ENCODE measurements around the gene TUT1. TPM values are rescaled to one million over a fixed set of nuclear protein-coding genes. Genes with fewer than 3 reads are reported as not detected.

Gene TUT1
- total RNA-seq, 1 donor from 2014 or later = 9.5 TPM

GRCh38 chr11:62538470-62539237 is 52.7 kb downstream of the TUT1 start:
- no peak for TF ChIP-seq CTCF (IDR thresholded peaks at IDR 0.05; ENCODE audit: insufficient read depth, low read length, severe bottlenecking)
- Histone ChIP-seq H3K27me3 (ENCODE audit: control insufficient read depth, insufficient read depth, low read length) (no peaks in the 10 kb centered on the region), H3K36me3 (ENCODE audit: control insufficient read depth, insufficient read depth, low read length) (peaks cover 40% of the 10 kb centered on the region), H3K4me3 (ENCODE audit: low read depth, low read length) (no peak overlapping the region)
- FAIRE-seq (no peak), DNase-seq (ENCODE audit: low read depth) (no peak)

- no peaks in the 10 kb centered on the region for H3K27me3 ChIP-seq (ENCODE audit: control insufficient read depth, insufficient read depth, low read length)
- no peak for TF ChIP-seq CTCF (IDR thresholded peaks at IDR 0.05; ENCODE audit: insufficient read depth, low read length, severe bottlenecking)
- DNase-seq (ENCODE audit: low read depth) = no peak
- H3K36me3 ChIP-seq (ENCODE audit: control insufficient read depth, insufficient read depth, low read length) = peaks cover 47% of the 10 kb centered on the region
- no peak for FAIRE-seq
- no peak overlapping the region for H3K4me3 ChIP-seq (ENCODE audit: low read depth, low read length)
These were observed 54.9 kb downstream of the TUT1 start for GRCh38 chr11:62536301-62536957.

- H3K4me3 ChIP-seq (ENCODE audit: low read depth, low read length) = no peak overlapping the region
- H3K36me3 ChIP-seq (ENCODE audit: control insufficient read depth, insufficient read depth, low read length) = peaks cover 52% of the 10 kb centered on the region
- FAIRE-seq (no peak), DNase-seq (ENCODE audit: low read depth) (no peak)
- no peaks in the 10 kb centered on the region for H3K27me3 ChIP-seq (ENCODE audit: control insufficient read depth, insufficient read depth, low read length)
- TF ChIP-seq CTCF (IDR thresholded peaks at IDR 0.05; ENCODE audit: insufficient read depth, low read length, severe bottlenecking) = no peak
These were observed 55.5 kb downstream of the TUT1 start for GRCh38 chr11:62535802-62536201.

- DNase-seq (ENCODE audit: low read depth) (no peak), FAIRE-seq (no peak)
- no peaks in the 10 kb centered on the region for H3K27me3 ChIP-seq (ENCODE audit: control insufficient read depth, insufficient read depth, low read length)
- TF ChIP-seq CTCF (IDR thresholded peaks at IDR 0.05; ENCODE audit: insufficient read depth, low read length, severe bottlenecking) = no peak
- peaks cover 56% of the 10 kb centered on the region for H3K36me3 ChIP-seq (ENCODE audit: control insufficient read depth, insufficient read depth, low read length)
- no peak overlapping the region for H3K4me3 ChIP-seq (ENCODE audit: low read depth, low read length)
These were observed 56.4 kb downstream of the TUT1 start for GRCh38 chr11:62534779-62535545.

- DNase-seq (ENCODE audit: low read depth) (no peak), FAIRE-seq (no peak)
- TF ChIP-seq CTCF (IDR thresholded peaks at IDR 0.05; ENCODE audit: insufficient read depth, low read length, severe bottlenecking) = no peak
- peaks cover 54% of the 10 kb centered on the region for H3K36me3 ChIP-seq (ENCODE audit: control insufficient read depth, insufficient read depth, low read length)
- H3K4me3 ChIP-seq (ENCODE audit: low read depth, low read length) = no peak overlapping the region
- no peaks in the 10 kb centered on the region for H3K27me3 ChIP-seq (ENCODE audit: control insufficient read depth, insufficient read depth, low read length)
These were observed 59.2 kb downstream of the TUT1 start for GRCh38 chr11:62532096-62532495.

Other genes with a start within 250 kb of the TUT1 start
- not detected in 2 replicates for gene SCGB1A1, start 172.5 kb downstream of the TUT1 start, total RNA-seq
- 354 and 607 TPM in 2 replicates for gene AHNAK, start 44.7 kb downstream of the TUT1 start, total RNA-seq
- 2,058 and 2,441 TPM in 2 replicates for gene EEF1G, start 17.6 kb downstream of the TUT1 start, total RNA-seq
- gene MTA2, start 10.3 kb upstream of the TUT1 start, total RNA-seq = 150 and 162 TPM in 2 replicates
- gene EML3, start 21.3 kb upstream of the TUT1 start, total RNA-seq = 10.0 and 11.1 TPM in 2 replicates
- 2.6 and 2.8 TPM in 2 replicates for gene ROM1, start 21.7 kb upstream of the TUT1 start, total RNA-seq
- 24.2 and 26.2 TPM in 2 replicates for gene B3GAT3, start 30.5 kb upstream of the TUT1 start, total RNA-seq
- gene GANAB, start 55.1 kb upstream of the TUT1 start, total RNA-seq = 138 TPM in 2 replicates
- gene INTS5, start 61.8 kb upstream of the TUT1 start, total RNA-seq = 17.1 and 19.8 TPM in 2 replicates
- 79.5 and 83.7 TPM in 2 replicates for gene C11orf98, start 73.7 kb upstream of the TUT1 start, total RNA-seq
- gene CSKMT, start 73.8 kb upstream of the TUT1 start, total RNA-seq = 12.3 and 21.3 TPM in 2 replicates
- 27.9 and 29.4 TPM in 2 replicates for gene UQCC3, start 80.2 kb upstream of the TUT1 start, total RNA-seq
- 0.77 and 1.1 TPM in 2 replicates for gene LBHD1, start 80.7 kb upstream of the TUT1 start, total RNA-seq
- gene UBXN1, start 87.5 kb upstream of the TUT1 start, total RNA-seq = 176 and 227 TPM in 2 replicates
- gene LRRN4CL, start 98.0 kb upstream of the TUT1 start, total RNA-seq = 0.26 and 1.2 TPM in 2 replicates
- 23.7 and 42.0 TPM in 2 replicates for gene BSCL2, start 115.9 kb upstream of the TUT1 start, total RNA-seq
- not detected in 2 replicates for gene GNG3, start 116.2 kb upstream of the TUT1 start, total RNA-seq
- 9.2 and 15.2 TPM in 2 replicates for gene HNRNPUL2, start 135.9 kb upstream of the TUT1 start, total RNA-seq
- 21.4 and 27.4 TPM in 2 replicates for gene TTC9C, start 137.0 kb upstream of the TUT1 start, total RNA-seq
- gene ZBTB3, start 162.6 kb upstream of the TUT1 start, total RNA-seq = 11.0 and 11.6 TPM in 2 replicates
- gene POLR2G, start 170.1 kb upstream of the TUT1 start, total RNA-seq = 102 and 121 TPM in 2 replicates
- gene TAF6L, start 179.9 kb upstream of the TUT1 start, total RNA-seq = 16.6 and 17.1 TPM in 2 replicates
- gene TMEM179B, start 195.9 kb upstream of the TUT1 start, total RNA-seq = 19.0 and 30.0 TPM in 2 replicates
- 18.6 and 19.5 TPM in 2 replicates for gene TMEM223, start 200.5 kb upstream of the TUT1 start, total RNA-seq
- gene NXF1, start 213.9 kb upstream of the TUT1 start, total RNA-seq = 13.4 and 15.3 TPM in 2 replicates
- 31.3 and 36.2 TPM in 2 replicates for gene STX5, start 240.5 kb upstream of the TUT1 start, total RNA-seq
- not detected in 2 replicates for gene TEX54, start 241.3 kb upstream of the TUT1 start, total RNA-seq
- 59.0 and 113 TPM in 2 replicates for gene WDR74, start 248.1 kb upstream of the TUT1 start, total RNA-seq